Subcutaneous adipose tissue (tissue), 4 donors: ENCODE results near the gene LRRC14B. TPM values are rescaled to one million over a fixed set of nuclear protein-coding genes. Genes with fewer than 3 reads are reported as not detected.

Source experiments
- total RNA-seq, 4 donors: library from RNA; depleted of rRNA; stranded (reverse); fragments of >200 nt; gene quantifications; one replicate each; pipeline ENCODE4 v1.1.0, GENCODE V29; 2016
- TF ChIP-seq, protein P1 (sequence below): fragments of 450-650 bp; IDR thresholded peaks from one replicate; pipeline ENCODE4 v1.5.1; 2016; ENCODE audit warnings: low read depth, mild to moderate bottlenecking, control low read depth, antibody characterized with exemption, moderate library complexity

LRRC14B gene
- not detected for total RNA-seq

DNA sequence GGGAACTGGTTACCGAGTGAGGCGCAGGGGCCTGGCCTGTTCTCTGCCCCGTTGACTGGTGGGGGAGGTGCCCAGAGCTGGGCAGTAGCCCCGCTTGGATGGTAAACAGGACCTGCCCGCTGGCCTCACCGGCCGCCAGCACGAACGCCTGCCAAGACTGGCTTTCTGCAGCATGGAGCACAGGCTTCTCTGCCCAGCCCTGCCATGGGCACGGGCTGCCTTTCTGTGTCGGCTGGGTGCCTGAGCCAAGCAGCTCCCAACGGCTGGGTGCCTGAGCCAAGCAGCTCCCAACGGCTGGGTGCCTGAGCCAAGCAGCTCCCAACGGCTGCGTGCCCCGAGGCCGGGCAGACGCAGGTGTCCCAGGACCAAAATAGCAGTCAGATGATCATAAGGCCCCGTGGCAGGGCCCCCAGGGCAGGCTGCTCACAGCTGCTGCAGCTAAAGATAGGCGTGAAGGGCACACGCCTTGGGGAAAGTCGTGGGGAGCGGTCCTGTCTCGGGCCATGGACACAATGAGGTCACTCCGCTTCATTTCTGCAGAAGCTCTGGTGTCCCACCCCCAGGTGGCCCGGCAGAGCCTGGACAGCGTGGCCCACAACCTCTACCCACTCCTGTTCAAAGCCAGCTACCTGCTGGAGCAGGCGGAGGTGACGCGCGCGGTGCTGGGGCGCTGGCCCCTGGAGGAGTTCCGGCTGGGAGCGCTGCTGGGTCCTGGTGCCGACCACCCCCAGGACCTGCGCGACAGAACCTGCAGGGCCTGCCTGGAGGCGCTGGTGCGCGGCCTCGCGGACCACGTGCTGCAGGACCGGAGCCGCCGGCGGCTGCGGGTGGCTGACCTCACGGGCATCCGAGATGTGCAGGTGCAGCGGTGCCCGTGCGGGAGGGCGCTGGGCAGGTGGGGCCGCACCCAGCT, at the start of gene LRRC14B:
Gene LRRC14B (plus strand): TSS at position 460 of the 913 bp plus-strand sequence. CDS start 44 bp downstream, at position 504.
- TF ChIP-seq, protein P1, sequence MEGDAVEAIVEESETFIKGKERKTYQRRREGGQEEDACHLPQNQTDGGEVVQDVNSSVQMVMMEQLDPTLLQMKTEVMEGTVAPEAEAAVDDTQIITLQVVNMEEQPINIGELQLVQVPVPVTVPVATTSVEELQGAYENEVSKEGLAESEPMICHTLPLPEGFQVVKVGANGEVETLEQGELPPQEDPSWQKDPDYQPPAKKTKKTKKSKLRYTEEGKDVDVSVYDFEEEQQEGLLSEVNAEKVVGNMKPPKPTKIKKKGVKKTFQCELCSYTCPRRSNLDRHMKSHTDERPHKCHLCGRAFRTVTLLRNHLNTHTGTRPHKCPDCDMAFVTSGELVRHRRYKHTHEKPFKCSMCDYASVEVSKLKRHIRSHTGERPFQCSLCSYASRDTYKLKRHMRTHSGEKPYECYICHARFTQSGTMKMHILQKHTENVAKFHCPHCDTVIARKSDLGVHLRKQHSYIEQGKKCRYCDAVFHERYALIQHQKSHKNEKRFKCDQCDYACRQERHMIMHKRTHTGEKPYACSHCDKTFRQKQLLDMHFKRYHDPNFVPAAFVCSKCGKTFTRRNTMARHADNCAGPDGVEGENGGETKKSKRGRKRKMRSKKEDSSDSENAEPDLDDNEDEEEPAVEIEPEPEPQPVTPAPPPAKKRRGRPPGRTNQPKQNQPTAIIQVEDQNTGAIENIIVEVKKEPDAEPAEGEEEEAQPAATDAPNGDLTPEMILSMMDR: no peak

DNA sequence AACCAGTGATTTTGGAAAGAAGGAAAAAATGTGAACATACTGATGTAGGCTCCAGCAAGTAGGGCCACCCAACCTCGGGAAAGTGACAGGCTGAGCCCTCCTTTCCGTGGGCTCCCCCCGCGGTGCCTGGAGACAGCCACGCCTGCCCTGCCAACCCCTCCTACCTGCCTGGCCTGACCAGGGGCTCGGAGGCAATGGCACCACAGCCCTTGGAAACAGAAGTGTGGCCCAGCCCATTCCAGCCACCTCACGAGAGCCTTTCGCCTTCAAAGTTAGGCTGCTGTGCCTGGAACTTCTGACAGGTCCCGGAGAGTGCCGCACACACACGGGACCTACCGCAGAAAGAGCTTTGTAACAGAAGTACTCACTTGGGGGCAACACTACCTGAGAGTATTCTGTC, 49.5 kb upstream of the LRRC14B start:
- TF ChIP-seq, protein P1: no peak

DNA sequence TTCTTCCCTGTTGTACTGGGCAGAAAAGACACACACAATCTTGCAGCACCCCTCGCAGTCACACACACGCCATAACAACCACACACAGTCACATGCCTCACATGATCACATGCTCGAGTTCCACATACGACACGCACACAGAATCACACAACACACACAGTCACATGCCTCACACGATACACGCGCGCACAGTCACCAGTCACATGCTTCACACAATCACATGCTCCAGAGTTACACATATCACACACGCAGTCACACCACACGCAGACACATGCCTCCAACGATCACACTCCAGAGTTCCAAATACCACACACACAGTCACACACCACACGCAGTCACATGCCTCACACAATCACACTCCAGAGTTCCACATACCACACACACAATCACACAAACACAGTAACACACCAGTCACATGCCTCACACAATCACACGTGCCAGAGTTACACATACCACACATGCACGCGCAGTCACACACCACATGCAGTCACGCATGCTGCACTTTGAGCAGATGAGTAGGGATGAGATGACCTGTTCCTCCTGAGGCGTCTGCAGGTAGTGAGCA, 49.0 kb upstream of the LRRC14B start:
- TF ChIP-seq, protein P1: no peak

DNA sequence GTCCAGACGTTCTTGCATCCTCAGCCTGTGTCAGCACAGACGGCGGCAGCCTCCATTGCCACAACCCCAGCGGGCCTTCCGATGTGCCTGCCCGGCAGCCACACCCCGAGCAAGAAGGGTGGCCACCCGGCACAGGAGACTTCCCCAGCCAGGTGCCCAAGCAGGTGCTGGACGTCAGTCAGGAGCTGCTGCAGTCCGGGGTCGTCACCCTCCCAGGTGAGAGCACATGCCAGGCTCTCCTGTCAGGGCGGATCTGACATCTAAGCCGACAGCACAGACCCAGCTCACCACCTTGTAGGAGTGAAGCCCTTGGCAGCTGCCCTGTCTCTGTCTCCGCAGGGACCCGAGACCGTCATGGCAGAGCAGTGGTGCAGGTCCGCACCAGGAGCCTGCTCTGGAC, 48.3 kb upstream of the LRRC14B start:
- TF ChIP-seq, protein P1: no peak

DNA sequence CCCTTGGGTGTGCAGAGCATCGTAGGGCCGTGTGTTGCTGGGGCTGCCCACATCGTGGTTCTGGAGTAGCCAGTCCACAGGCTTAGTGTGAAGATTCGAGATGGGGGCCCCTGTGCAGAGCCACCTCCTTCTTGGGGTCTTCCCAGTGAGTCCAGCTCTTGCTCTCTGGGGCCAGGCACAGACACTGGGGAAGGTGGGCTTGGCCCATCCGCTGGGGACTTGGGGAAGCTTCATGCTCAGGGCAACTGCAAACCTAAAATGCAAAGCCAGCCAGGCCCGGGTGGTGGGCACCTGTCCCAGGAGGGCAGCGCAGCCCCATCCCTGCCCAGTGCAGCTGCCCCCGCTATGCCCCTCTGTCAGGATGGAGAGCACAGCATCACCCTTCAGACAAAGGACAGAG, 46.4 kb upstream of the LRRC14B start:
- TF ChIP-seq, protein P1: no peak

DNA sequence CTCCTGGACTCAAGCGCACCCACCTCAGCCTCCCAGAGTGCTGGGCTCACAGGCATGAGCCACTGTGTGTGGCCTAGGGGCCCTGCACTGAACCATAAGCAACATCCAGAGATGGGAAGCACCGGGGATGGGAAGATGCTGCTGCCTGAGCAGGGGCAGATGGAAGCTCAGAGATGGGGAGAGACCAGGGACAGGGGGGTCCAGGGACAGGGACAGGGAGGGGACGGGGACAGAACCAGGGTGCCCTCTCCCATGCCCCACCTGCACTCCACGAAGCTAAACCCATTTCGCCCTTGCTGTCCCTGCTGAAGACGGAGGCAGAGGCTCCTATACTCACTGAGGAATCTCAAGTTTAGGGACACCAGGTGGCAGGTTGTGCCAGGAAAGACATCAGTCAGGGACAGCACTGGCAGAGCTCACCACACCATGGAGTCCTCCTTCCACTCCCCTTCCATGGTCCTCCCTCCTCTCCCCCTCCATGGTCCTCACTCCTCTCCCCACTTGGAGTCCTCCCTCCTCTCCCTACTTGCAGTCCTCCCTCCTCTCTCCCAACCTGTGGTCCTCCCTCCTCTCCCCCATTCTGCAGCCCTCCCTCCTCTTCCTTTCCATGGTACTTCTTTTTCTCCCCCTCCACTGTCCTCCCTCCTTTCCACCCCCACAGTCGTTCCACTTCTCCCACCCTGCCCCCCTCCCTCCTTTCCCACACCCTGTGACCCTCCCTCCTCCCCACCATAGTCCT, 45.5 kb upstream of the LRRC14B start:
- TF ChIP-seq, protein P1: no peak

DNA sequence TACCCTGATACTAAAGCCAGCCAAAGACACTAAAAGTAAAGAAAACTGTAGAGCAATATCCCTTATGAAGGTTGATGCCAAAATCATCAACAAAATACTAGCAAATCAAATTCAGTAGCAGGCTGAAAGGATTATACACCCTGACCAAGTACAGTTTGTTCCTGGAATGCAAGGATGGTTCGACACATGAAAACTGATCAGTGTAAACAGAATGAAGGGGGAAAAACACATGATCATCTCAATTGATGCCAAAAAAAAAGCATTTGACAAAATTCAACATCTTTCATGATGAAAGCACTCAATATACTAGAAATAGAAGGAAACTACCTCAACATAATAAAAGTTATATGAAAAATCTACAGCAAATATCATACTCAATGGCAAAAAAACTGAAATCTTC, 43.5 kb upstream of the LRRC14B start:
- TF ChIP-seq, protein P1: no peak
